GM18858 (cell line): Measurements from ENCODE around the gene IGFBP1.
"Not testable (repeated sequence)": the region's sequence is repeated elsewhere in the genome, so short reads cannot be mapped to it uniquely, and the experiment has no call there.

Experiments used
- ATAC-seq: cut with Tn5 transposase; IDR thresholded peaks from one replicate; pipeline ENCODE4 v1.9.1; 2021; ENCODE audit not compliant: unreplicated experiment

The IGFBP1 gene

DNA sequence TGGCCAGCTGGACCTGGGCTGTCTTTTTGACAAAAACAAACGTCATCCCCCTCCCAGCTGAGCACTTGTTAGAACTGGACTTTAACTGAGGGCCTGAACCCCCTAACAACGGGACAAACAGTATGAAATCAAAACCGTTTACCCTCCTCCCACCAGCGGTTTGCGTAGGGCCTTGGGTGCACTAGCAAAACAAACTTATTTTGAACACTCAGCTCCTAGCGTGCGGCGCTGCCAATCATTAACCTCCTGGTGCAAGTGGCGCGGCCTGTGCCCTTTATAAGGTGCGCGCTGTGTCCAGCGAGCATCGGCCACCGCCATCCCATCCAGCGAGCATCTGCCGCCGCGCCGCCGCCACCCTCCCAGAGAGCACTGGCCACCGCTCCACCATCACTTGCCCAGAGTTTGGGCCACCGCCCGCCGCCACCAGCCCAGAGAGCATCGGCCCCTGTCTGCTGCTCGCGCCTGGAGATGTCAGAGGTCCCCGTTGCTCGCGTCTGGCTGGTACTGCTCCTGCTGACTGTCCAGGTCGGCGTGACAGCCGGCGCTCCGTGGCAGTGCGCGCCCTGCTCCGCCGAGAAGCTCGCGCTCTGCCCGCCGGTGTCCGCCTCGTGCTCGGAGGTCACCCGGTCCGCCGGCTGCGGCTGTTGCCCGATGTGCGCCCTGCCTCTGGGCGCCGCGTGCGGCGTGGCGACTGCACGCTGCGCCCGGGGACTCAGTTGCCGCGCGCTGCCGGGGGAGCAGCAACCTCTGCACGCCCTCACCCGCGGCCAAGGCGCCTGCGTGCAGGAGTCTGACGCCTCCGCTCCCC lies at the start of gene IGFBP1:
Gene IGFBP1, plus strand, starts transcription at position 304 of the 808 bp plus-strand sequence. Its CDS starts 165 bp downstream, at position 469.
- no peak for ATAC-seq

DNA sequence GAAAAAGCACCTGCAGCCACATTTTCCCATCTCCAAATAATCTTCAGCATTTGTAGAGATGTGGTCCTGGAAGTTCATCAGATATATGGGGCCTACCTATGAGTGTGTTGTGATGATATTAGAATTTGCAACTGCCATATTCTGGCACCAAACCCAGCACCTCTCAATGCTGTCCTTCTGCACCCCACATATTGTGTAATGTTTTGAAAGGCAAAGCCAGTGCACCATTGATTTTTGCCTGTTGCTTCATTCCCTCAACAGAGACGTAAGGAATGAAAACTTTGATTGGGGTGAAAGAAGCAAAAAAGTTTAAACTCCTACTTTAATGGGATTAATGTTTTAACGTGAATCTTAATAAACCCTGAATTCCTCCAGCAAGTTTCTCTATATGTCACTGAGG lies 49.4 kb upstream of the IGFBP1 start:
- ATAC-seq: not testable (repeated sequence)

DNA sequence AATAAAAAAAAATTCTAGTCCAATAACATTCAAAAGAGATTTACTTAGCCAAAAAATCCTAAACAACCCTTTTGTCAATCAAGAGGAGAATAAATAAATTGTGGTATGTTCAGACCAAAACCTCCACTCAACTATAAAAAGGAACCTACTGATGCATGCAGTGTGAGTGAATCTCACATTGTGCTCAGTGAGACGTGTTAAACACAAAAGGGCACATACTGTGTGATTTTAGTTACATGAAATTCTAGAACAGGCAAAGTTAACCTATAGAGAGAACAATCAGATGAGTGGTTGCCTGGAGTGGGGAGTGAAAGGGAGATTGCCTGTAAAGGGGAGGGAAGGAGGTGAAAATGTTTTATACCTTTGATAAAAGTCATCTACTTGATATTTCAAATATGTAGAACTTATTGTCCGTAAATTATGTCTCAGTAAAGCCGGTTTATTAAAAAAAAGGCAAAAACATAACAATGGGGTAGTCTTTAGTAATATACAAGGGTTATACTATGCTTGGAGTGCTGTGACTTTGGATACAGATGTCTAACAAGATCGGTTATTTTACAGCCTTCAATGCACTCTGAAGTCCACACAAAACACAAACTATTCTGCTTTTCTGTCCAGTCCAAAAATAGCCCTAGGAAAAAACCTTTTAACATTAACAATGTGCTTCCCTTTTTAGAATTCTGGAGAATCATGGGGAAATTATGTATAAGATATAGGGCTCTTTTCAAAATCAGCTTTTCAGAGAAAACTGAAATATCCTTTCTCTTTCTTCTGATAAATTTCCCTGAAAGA lies 46.2 kb upstream of the IGFBP1 start:
- ATAC-seq: not testable (repeated sequence)

DNA sequence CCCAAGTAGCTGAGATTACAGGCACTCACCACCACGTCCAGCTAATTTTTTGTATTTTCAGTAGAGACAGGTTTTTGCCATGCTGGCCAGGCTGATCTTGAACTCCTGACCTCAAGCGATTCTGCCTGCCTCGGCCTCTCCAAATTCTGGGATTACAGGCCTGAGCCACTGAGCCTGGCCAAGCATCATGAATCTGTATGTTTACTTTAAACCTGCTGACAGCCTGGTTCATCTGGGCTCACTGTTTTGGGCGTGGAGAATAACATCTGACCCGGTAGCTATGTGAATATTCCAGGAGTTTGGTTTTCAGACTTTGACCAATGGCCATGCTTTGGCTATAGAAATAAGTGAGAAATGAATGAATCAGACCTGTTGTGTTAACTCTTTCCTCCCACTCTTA lies 41.8 kb upstream of the IGFBP1 start:
- ATAC-seq: not testable (repeated sequence)

DNA sequence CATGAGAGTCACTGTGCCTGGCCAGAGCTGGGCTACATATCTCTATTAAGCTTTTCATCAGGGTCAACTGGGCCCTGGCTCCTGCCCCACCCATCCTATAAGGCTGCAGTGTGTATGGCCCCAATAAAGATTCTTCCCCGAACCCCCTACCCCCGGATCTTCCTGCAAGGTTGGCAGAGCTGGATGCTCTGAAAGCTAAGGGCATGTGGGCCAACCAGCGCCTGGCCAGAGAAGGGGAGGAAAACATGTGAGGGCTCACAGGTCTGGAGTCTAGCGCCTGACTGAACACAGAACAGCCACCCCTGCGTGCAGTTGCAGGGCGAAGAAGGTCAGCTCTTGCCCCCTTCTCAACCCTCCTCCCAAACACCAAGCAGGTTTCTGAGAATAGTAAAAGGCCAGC lies 39.6 kb upstream of the IGFBP1 start:
- not testable (repeated sequence) for ATAC-seq

DNA sequence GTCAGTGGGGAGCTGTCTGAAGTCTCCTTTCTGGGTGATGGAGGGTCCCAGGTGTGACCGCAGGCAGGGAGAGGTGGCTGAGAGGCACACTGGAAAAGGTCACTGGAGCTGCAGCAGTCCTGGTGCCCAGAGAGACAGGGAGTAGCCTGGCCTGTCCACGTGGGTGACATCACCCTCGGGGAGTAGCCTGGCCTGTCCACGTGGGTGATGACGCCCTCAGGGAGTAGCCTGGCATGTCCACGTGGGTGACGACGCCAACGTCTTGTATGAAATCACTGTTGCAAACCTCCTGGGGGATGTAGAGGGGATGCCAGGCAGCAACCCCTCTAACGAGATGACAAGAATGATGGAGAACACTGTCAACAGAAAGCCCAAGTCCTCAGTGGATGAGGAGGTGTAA lies 35.3 kb upstream of the IGFBP1 start:
- ATAC-seq: not testable (repeated sequence)

DNA sequence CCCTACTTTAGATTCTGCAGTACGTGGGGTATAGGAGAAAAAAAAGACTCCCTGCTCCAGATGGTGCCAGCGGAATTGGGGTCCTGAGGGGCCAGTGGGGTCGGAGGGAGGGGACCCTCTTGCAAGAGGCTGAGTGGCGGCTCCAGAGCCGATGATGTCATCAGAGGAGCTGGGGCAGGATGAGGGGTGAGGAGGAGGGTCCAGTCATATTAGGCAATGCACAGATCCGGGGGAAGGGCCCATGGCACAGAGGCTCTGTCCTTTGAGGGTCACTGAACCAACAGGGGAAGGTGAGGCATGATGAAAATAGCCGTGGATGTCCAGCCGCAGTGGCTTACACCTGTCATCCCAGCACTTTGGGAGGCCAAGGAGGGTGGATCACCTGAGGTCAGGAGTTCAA lies 34.8 kb upstream of the IGFBP1 start:
- not testable (repeated sequence) for ATAC-seq

DNA sequence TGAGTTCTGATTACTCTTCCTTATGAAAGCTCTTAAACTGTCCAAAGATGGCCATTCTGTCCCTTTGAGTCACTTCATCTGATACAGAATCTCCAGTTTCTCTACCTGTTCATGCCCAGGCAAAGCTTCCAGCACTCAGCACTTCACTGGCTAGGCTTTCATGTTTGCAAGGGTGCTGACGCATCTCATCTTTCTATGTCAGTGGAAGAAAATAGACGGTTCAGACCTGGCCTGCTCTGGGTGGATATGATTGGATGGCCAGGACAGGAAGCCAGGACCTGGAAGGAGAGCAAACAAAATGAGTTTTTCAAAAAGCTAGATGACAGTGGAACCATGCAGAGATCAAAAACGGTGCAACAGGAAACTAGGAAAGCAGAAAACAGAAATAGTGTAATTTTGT lies 32.6 kb upstream of the IGFBP1 start:
- not testable (repeated sequence) for ATAC-seq

DNA sequence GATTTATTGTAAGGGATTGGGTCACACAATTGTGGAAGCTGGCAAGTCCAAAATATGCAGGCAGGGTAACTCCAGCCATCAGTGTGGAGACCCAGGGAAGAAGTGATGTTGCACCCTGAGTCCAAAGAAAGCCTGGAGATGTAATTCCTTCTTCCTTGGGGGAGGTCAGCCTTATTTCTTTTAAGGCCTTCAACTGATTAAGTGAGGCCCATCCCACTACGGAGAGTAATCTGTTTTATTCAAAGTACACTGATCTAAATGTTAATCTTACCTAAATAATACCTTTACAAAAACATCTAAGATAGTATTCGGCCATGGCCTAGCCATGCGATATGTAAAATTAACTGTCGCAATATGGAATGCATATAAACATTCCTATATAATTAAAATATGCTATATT lies 31.4 kb upstream of the IGFBP1 start:
- ATAC-seq: not testable (repeated sequence)

DNA sequence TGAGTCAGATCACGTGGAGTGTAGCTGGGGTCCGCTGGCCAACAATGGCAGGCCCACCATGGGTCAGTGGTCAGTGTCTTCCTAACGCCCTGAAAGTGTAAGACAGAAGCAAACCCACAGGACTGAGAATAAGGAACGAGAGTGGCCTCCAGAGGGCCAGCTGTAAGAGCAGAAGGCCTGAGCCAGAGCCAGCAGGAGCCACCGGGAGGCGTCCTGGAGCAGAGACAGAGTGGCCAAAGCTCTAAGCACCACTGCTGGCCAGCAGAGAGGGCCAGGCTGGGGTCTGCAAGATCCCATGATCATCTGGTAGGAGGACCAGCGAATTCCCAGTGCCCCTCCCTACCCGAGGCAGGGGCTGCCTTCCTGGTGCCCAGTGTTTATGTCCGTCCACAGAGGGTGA lies 24.6 kb upstream of the IGFBP1 start:
- ATAC-seq: no peak

DNA sequence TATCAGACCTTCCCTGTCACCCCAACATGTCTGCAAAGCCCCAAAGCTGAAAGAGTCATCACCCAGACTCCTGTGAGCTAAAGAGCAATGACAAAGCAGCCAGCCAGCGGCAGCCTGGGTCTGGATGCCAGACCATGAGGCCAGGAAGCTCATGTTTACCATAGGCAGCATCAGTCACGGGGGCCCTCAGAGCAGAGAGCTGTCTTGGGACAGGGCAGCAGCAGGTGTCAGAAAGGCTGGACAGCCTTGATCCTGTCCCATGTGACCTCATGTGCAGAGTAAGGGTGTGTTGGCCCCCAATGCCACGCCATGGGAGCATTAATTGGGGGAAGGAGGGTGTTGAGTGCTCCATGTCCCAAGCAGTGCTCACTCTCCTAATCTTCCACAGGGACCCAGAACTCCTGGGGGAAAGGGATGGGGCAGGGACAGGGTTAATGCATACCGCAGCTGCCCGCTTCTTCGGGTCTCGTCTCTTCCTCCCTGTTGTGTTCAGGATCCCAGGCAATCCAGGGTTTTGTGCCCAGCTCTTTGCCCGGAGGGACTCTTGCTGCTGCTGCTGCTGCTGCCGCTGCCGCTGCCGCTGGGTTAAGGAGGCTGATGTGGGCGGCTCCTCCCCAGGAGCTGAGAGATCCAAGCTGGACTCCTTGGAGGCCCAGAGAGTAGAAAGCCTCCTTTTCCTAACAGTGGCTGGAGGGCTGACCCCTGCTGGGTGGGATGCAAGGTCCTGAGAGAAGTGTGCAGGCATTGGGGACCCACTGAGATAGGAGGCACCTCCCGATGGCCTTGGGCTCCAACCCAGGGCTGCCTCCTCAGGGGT lies 22.5 kb upstream of the IGFBP1 start:
- ATAC-seq: no peak

DNA sequence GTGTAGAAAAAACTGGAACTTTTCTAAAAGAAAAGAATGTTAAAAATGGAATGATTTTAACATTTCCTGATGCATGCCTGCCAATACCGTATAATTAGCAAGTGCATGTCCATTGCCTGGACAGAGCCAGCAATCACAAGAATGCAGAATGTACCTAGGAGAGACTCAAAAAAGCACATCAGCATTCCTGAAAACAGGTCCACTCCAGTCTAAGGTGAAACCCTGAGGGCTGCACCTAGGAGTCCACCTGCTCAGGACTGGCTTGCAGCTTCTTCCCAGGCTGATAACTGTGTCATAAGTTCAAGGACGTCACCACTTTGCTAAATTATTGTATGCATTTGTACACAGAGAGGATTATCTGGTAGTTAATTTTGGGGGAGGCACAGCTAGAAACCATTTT lies 20.8 kb upstream of the IGFBP1 start:
- no peak for ATAC-seq

DNA sequence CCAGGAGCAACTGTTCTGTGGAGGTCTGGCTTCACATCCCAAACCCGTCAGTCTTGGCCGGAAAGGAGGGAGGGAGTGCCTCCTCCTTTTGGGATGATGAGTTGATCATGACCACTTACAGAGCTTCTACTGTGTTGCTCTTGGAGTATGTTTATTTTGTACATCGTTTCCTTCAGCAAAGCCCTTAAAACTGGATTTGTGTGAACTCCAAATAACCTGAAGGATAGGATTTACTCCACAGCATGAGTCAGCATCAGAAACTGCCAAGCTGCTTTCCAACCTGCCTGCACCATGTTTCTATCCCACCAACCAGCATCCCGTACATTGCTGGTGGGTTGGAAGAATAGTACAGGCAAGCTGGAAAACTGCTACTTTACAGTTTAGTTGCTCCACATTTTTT lies 18.9 kb upstream of the IGFBP1 start:
- ATAC-seq: no peak

DNA sequence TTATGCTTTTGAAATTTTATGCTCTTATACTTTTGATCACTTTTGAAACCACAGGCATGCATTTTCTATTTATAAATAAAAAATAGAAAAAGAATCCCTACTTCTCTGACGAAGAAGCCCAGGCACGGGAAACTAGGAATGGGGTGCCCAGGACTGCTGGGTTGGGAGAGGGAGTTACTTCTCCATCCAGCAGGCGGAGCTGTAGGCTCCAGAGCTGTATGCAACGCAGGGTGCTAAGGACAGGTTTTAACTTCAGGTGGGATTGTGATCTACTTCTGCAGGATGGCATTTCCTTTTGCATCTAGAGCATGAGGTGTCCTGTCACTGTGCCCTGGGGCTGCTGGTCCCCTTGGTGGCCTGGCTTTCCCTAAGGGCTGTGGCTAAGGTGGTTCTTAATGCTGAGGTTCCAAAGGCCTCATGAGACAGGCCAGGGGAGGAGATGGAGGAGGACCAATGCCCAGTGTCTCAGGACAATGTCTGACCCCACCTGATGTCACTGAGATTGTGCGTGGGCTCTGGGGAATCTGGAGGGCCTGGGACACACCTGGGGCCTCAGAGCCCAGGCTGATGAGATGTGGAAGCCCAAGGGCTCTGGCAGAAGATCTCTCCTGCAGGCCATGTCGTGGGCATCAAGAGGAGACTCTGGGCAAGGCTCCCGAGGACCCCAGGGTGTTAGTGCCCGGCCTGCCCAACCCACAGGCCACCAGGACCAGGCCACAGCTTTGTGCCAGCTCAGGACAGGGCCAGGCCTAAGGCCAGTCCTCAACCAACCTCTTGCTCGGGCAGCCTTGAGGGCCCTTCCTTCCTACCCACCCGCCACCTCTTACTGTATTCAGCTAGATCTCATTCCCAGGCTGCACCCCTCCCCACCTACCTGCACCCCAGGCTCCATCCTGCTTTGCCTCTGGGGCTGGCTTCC lies 15.9 kb upstream of the IGFBP1 start:
- ATAC-seq: no peak

DNA sequence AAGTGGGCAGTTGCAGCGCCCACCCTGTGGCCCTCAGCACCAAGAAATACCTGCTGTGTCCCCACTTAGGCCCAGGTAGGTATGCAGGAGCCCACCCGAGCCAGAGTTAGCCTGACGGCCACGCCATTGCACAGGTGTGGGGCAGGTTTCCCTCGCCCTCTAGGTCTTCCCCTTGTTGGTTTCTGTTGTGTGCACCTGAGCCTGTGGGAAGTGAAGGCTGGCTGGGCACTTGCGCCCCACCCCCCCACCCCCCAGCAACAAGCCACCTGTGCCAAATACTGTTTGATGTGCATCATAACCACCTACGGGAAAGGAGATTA lies 15.3 kb upstream of the IGFBP1 start, which contains the start of gene CCDC201:
Gene CCDC201, minus strand, starts transcription at position 48 of the 320 bp plus-strand sequence. CDS start 75 bp downstream, outside the sequence.
- ATAC-seq: no peak

DNA sequence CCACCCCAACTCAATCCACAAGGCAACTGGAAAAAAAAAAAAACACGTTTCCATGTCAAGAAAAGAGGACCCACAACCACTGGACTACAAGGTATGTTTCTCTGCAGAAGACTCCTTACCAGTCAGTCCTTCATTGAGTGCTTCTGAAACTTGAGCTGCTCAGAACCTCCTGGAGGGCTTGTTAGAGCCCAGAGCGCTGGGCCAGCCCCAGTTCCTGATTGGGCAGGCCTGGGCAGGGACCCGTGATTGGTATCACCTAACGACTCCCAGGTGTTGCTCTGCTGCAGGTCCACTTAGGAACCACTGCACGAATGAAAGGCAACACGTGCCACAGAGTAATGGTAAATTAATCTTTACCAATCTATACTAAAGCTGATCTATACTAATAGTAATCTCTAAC lies 14.9 kb upstream of the IGFBP1 start:
- no peak for ATAC-seq

DNA sequence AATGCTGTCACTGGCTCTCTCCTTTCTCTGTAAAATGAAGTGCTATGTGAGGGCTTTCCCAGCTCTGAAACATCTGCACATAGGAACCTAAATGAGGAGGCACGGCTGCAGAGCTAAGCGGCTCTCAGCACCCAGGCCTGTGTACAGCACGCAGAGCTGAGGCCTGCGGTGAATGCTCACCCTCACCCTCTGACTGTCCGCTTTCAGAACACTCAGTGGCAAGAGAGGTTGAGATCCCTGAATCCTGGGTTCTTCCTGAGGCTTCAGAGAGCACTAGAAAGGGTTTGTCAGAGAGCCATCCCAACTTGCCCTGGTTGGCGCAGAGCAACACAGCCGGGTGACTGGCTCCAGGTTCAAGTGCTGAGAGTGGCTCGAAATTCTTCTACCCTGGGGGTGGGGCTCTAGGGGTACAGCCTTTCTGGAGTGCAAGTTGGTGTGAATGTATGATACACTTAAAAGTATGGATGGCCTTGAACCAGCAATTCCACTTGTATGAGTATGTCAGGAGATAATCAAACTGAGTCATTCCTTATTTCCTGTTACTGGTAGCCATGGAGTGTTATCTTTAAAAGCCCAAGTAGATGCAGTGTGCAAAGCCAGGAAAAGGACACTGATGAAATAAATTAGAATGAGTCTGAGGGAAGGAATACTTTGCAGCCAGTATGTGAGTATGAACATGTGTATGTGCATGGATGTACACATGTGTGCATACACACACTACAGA lies 13.7 kb upstream of the IGFBP1 start:
- no peak for ATAC-seq

DNA sequence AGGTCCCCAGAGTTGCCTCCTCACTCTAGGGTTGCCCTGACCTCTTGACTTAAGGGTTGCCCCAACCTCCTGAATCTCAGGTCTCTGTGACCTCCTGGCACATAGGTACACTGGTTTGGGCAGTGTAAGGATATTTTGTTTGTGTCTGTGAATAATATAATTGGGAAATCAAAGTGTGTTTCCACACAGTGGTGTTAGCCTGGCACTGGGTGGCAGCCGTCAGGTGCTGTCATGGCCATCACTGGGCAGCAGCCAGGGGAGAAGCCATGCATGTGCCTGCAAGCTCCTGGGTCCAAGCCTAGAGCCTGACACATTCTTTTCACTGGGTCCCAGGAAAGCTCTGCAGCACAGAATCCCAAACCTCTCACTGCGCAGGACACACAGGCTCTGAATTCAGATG lies 11.8 kb upstream of the IGFBP1 start:
- ATAC-seq: no peak

DNA sequence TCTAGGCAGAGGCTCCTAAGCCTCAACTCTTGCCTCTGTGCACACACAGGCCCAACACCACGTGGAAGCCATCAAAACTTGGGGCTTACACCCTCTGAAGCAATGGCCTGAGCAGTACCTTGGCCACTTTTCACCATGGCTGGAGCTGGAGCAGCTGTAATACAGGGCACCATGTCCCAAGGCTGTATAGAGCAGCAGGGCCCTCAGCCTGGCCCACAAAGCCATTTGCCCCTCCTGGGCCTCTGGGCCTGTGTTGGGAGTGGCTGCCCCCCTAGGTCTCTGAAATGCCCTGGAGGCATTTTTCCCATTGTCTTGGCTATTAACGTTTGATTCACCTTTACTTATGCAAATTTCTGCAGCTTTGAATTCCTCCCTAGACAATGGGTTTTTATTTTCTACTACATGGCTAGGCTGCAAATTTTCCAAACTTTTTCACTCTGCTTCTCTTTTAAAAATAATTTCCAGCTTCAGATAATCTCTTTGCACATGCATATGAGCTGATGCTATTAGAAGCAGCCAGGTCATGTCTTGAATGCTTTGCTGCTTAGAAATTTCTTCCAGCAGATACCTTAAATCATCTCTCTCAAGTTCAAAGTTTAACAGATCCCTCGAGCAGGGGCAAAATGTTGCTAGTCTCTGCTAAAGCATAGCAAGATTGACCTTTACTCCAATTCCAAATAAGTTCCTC lies 9.7 kb upstream of the IGFBP1 start:
- no peak for ATAC-seq
